NCI-H774 (cell line): ENCODE measurements around the gene INPP4B.

ENCODE experiments used
- DNase-seq: peaks from one replicate; lab custom pipeline; 2025; lab: John Stamatoyannopoulos, UW

The INPP4B gene

GRCh38 chr4:142725886-142726285 lies 120.2 kb downstream of the INPP4B start:
- no peak for DNase-seq

- no peak for DNase-seq
Observed at GRCh38 chr4:142721187-142721586, 124.9 kb downstream of the INPP4B start.

- DNase-seq: no peak
Observed at GRCh38 chr4:142719854-142720541, 126.1 kb downstream of the INPP4B start.

- DNase-seq: no peak
Observed at GRCh38 chr4:142718981-142719380, 127.1 kb downstream of the INPP4B start.

- no peak for DNase-seq
Observed at GRCh38 chr4:142715727-142716126, 130.4 kb downstream of the INPP4B start.

- DNase-seq: no peak
Observed at GRCh38 chr4:142713282-142714030, 132.6 kb downstream of the INPP4B start.

GRCh38 chr4:142708231-142708630 lies 137.9 kb downstream of the INPP4B start:
- DNase-seq: no peak

- DNase-seq: no peak
Observed at GRCh38 chr4:142707401-142707800, 138.7 kb downstream of the INPP4B start.

GRCh38 chr4:142706381-142706780 lies 139.7 kb downstream of the INPP4B start:
- no peak for DNase-seq

GRCh38 chr4:142705820-142706219 lies 140.3 kb downstream of the INPP4B start:
- no peak for DNase-seq

GRCh38 chr4:142703694-142704309 lies 142.3 kb downstream of the INPP4B start:
- DNase-seq: no peak

GRCh38 chr4:142701017-142701416 lies 145.1 kb downstream of the INPP4B start:
- DNase-seq: no peak

GRCh38 chr4:142700531-142700930 lies 145.6 kb downstream of the INPP4B start:
- no peak for DNase-seq

- no peak for DNase-seq
Observed at GRCh38 chr4:142698552-142698951, 147.5 kb downstream of the INPP4B start.

- no peak for DNase-seq
Observed at GRCh38 chr4:142697928-142698327, 148.2 kb downstream of the INPP4B start.

GRCh38 chr4:142697320-142697719 lies 148.8 kb downstream of the INPP4B start:
- DNase-seq: no peak

GRCh38 chr4:142696334-142697122 lies 149.6 kb downstream of the INPP4B start:
- no peak for DNase-seq

GRCh38 chr4:142690406-142691163 lies 155.5 kb downstream of the INPP4B start:
- no peak for DNase-seq

- DNase-seq: no peak
Observed at GRCh38 chr4:142687547-142688275, 158.4 kb downstream of the INPP4B start.

GRCh38 chr4:142686081-142686480 lies 160.0 kb downstream of the INPP4B start:
- DNase-seq: no peak

GRCh38 chr4:142683997-142684396 lies 162.1 kb downstream of the INPP4B start:
- DNase-seq: no peak
